Hepatocyte (in vitro differentiated cells): ENCODE data around the gene PHF19.

Experiments used
- CTCF ChIP-seq: fragments of 200-600 bp; sonication (generic); IDR thresholded peaks from 2 replicates; pipeline ENCODE4 v1.5.1; 2016; ENCODE audit warnings: antibody characterized with exemption, mild to moderate bottlenecking; ENCODE audit not compliant: poor library complexity
- EZH2 ChIP-seq: fragments of 200-600 bp; sonication (generic); IDR thresholded peaks from 2 replicates; pipeline ENCODE4 v1.6.1; 2016; ENCODE audit warnings: antibody characterized with exemption, mild to moderate bottlenecking, borderline replicate concordance

DNA sequence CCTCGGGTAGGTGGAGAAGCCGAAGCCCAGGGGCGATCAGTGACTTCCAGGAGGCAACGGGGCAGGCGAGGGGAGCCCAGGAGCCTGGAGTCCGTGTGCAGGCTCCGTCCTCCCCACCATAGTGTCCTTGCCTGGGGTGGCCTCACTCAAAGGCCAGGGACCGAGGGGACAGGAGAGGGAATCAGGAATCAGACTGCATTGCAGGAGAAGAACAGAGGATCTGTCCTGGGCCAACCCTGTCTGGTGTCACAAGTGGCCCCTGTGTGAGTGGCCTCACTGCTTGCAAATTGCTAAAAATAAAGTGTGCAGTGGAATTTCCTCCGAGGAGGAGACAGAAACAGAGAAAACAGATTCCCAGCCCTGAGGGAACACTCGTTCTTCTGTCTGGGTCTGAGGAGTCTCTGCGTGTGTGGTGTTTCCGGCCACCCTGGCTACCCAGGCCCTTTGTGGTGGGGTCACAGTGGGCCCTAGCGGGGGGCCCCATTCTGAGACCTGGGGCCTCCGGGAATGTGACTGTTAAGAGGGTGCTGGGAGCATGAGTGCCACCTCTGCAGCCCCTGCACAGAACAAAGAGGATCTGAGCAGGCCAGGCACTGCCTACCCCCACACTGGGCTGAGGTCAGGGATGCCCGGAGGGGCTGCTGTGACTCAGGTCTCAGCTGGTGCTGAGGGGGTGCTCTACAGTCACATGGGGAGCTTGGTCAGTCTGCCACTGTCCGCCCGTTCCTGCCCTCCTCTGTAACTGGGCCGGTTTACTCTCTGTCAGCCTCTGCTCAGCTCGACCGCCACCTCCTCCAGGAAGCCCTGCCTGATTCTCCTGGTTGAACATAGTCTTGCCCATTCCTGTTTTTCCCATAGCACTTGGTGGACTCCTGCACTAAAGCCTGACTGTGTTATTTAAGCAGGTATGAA is 42.2 kb upstream of the PHF19 start:
- no peak for TF ChIP-seq CTCF
- no peak for TF ChIP-seq EZH2
